A673 (cell line): ENCODE data around the gene RBP2.

Experiments used
- CTCF ChIP-seq: fragments of 300-800, 200-600 bp; sonication (generic); conservative IDR thresholded peaks from 2 replicates; pipeline ENCODE4 v1.5.1; 2017; ENCODE audit warnings: low read depth, mild to moderate bottlenecking, antibody characterized with exemption, low read length, moderate library complexity, mixed read lengths
- EZH2 ChIP-seq: fragments of 200-600 bp; sonication (generic); IDR thresholded peaks from 2 replicates; pipeline ENCODE4 v1.6.1; 2017; ENCODE audit warnings: borderline replicate concordance, low read depth, mild to moderate bottlenecking, mixed read lengths, antibody characterized with exemption, low read length; ENCODE audit not compliant: poor library complexity, severe bottlenecking

DNA sequence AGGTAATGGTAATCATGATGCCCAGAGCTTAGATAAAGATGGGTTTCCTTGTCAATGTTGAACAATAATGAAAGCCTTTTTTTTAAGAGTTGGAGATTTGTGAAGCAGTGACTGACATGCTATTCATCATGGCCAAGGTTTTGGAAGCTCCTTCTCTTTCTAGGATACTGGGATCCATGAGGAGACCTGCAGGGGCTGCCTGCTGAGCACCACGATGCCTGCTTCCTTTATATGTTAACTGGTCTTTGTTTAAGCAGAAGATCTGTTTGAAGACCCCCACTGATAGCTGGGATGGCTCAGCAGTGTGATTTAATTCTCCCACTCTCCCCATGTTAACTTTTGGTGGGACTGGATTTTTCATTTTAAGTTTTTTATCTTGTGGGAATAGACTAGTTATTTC lies 47.4 kb upstream of the RBP2 start:
- TF ChIP-seq CTCF (no peak), EZH2 (no peak)
